Measurements from ENCODE around the gene SOWAHB.
A peak's percentile ranks its signal among the peaks of the same experiment; 100 is the strongest.

SOWAHB gene

GRCh38 chr4:76897536-76898384 lies at the start of gene SOWAHB:
SOWAHB (minus strand) TSS chr4:76898144; CDS start chr4:76897849, 295 bp downstream.
- DNase-seq, result peak; percentile 41

GRCh38 chr4:76947369-76947768 lies 49.4 kb upstream of the SOWAHB start:
- no peak for DNase-seq

- DNase-seq, result no peak
Observed at GRCh38 chr4:76943790-76944189, 45.8 kb upstream of the SOWAHB start.

- DNase-seq, result no peak
Observed at GRCh38 chr4:76943129-76943620, 45.2 kb upstream of the SOWAHB start.

- no peak for DNase-seq
Observed at GRCh38 chr4:76939184-76939583, 41.2 kb upstream of the SOWAHB start.

- DNase-seq, result no peak
Observed at GRCh38 chr4:76931576-76932276, 33.8 kb upstream of the SOWAHB start.

GRCh38 chr4:76931087-76931486 lies 33.1 kb upstream of the SOWAHB start:
- DNase-seq, result no peak

- no peak for DNase-seq
Observed at GRCh38 chr4:76930685-76931084, 32.7 kb upstream of the SOWAHB start.

GRCh38 chr4:76926841-76927240 lies 28.9 kb upstream of the SOWAHB start:
- no peak for DNase-seq

- no peak for DNase-seq
Observed at GRCh38 chr4:76923619-76924357, 25.8 kb upstream of the SOWAHB start.

GRCh38 chr4:76920715-76921114 lies 22.8 kb upstream of the SOWAHB start:
- DNase-seq, result no peak

GRCh38 chr4:76909711-76910110 lies 11.8 kb upstream of the SOWAHB start:
- DNase-seq, result no peak

- no peak for DNase-seq
Observed at GRCh38 chr4:76905521-76905920, 7.6 kb upstream of the SOWAHB start.

- DNase-seq, result no peak
Observed at GRCh38 chr4:76904646-76905190, 6.8 kb upstream of the SOWAHB start.

- no peak for DNase-seq
Observed at GRCh38 chr4:76902233-76902890, 4.4 kb upstream of the SOWAHB start.

- no peak for DNase-seq
Observed at GRCh38 chr4:76898949-76899645, 1.2 kb upstream of the SOWAHB start.

GRCh38 chr4:76898385-76898692 lies 395 bp upstream of the SOWAHB start:
- DNase-seq, result no peak

GRCh38 chr4:76896614-76897535 lies 1.1 kb downstream of the SOWAHB start:
- DNase-seq, result peak; percentile 25

GRCh38 chr4:76896048-76896447 lies 1.9 kb downstream of the SOWAHB start:
- DNase-seq, result no peak

GRCh38 chr4:76895619-76896018 lies 2.3 kb downstream of the SOWAHB start:
- no peak for DNase-seq

All from activated naive CD4-positive, alpha-beta T cell treated with Interleukin-2 at 50 U/mL for 16 hours (primary cell).